Duodenal mucosa (tissue), 2 donors: ENCODE results near the gene PLEKHA7.

ENCODE experiments used
- H3K27ac ChIP-seq: one replicate; pipeline ENCODE4 v1.7.0; 2013; ENCODE audit warnings: low read depth, low read length
- H3K27me3 ChIP-seq, 2 donors: one replicate each; pipeline ENCODE4 v1.7.0; 2013; ENCODE audit warnings: low read length in 2 of 2, control low read depth in 1 of 2; ENCODE audit not compliant: insufficient read depth in 2 of 2, control insufficient read depth in 1 of 2
- H3K36me3 ChIP-seq, 2 donors: one replicate each; pipeline ENCODE4 v1.7.0; 2013; ENCODE audit warnings: low read length in 2 of 2, control low read depth in 1 of 2; ENCODE audit not compliant: insufficient read depth in 2 of 2, control insufficient read depth in 1 of 2
- H3K4me1 ChIP-seq, 2 donors: one replicate each; pipeline ENCODE4 v1.7.0; 2013; ENCODE audit warnings: low read length in 2 of 2, control low read depth in 1 of 2; ENCODE audit not compliant: insufficient read depth in 2 of 2, control insufficient read depth in 1 of 2
- H3K4me3 ChIP-seq, 2 donors: one replicate each; pipeline ENCODE4 v1.7.0; 2013; ENCODE audit warnings: low read length in 2 of 2, low read depth in 1 of 2
- H3K9ac ChIP-seq, 2 donors: one replicate each; pipeline ENCODE4 v1.7.0; 2013; ENCODE audit warnings: low read length in 2 of 2, low read depth in 1 of 2
- H3K9me3 ChIP-seq, 2 donors: one replicate each; pipeline ENCODE4 v1.7.0; 2013; ENCODE audit warnings: low read length in 2 of 2, control low read depth in 1 of 2; ENCODE audit not compliant: control insufficient read depth in 1 of 2

PLEKHA7 gene

DNA sequence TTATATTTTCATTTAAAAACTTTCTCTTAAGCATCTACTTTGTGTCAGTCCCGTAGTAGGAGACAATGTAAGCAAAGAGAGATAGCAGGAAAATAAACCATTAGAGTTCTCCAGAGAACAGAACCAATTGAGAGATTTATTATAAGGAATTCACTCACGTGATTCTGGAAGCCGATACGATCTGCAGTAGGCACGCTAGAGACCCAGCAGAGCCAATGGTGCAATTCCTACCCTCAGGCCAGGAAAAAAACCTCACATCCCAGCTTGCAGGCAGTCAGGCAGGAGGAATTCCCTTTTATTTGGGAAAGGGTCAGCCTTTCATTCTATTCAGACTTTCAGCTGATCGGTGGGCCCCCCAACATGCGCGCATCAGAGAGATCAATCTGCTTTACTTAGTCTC lies 7.3 kb upstream of the PLEKHA7 start:
- H3K27me3 ChIP-seq: no peaks in the 10 kb centered on the region
- no peak overlapping the region for H3K9ac ChIP-seq
- H3K36me3 ChIP-seq: peaks cover 6 to 7% of the 10 kb centered on the region in 2 donors
- no peak overlapping the region for H3K4me3 ChIP-seq
- no peaks in the 10 kb centered on the region for H3K9me3 ChIP-seq
- H3K27ac ChIP-seq: no peak overlapping the region
- H3K4me1 ChIP-seq: peaks cover 0 to 6% of the 10 kb centered on the region in 2 donors

DNA sequence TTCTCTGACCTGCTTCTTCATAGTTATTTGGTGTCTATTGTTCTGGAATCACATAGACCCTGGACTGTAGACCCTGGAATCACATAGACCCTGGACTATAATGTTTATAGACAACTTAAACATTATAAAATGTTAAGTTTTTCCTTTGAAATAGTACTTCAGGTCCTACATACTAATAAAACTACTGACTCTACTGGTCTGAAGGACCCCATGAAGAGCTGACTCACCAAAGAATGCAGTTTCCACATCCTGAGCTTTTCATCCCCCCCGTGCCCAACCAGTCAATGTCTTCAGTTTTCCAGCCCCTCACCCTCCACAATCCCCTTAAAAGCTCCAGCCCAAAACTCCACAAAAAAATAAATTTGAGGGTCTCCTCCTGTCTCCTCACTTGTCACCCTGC lies 6.6 kb upstream of the PLEKHA7 start:
- no peak overlapping the region for H3K9ac ChIP-seq
- H3K36me3 ChIP-seq: peaks cover 6 to 7% of the 10 kb centered on the region in 2 donors
- no peak overlapping the region for H3K27ac ChIP-seq
- H3K4me1 ChIP-seq: peaks cover under 1 to 9% of the 10 kb centered on the region in 2 donors
- H3K27me3 ChIP-seq: no peaks in the 10 kb centered on the region
- no peaks in the 10 kb centered on the region for H3K9me3 ChIP-seq
- H3K4me3 ChIP-seq: no peak overlapping the region

DNA sequence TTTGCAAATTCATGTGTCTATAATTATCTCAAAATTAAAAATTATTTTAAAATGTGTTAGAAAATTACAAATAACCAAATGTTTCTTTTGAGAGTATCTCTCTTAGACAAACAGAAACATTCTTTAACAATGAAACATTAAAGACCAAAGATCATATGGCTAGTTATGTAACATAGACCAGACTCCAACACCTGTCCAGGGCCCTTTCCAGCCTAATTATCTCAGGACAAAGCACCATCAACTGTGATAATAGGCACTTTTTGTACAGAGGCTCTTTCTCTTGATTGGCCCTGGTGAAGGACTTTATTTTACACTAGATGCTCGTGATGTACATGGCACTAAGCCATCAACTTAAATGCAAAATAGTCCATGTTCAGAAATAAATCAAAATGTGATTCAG lies 5.0 kb upstream of the PLEKHA7 start:
- Histone ChIP-seq H3K36me3 (peaks cover 6 to 7% of the 10 kb centered on the region in 2 donors), H3K27me3 (no peaks in the 10 kb centered on the region)

DNA sequence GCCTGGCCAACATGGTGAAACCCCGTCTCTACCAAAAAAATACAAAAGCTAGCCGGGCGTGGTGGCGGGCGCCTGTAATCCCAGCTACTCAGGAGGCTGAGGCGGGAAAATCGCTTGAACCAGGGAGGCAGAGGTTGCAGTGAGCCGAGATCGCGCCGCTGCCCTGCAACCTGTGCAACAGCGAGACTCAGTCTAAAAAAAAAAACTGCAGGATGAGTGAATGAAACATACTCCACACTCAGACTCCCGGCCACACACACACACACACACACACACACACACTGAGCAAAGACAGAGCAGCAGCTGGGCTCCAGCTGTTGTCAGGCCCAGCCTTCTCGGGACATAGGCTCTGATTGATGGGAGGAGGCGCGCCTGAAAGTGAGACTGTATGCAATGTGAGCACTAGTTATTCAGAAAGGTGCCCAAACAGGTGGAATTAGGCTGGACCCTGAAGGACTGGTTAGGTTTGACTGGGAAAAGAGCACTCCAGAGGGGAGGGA lies 1.5 kb upstream of the PLEKHA7 start:
- H3K27ac ChIP-seq: no peak overlapping the region
- no peaks in the 10 kb centered on the region for H3K27me3 ChIP-seq
- H3K4me3 ChIP-seq: peak overlapping the region in 1 of 2 donors; percentile 81
- H3K9ac ChIP-seq: peak overlapping the region in 1 of 2 donors; percentile 82
- H3K36me3 ChIP-seq: no peaks in the 10 kb centered on the region
- H3K4me1 ChIP-seq: peaks cover 22 to 25% of the 10 kb centered on the region in 2 donors
- no peaks in the 10 kb centered on the region for H3K9me3 ChIP-seq

More for the DNA sequence above, 5.0 kb upstream of the PLEKHA7 start:
- no peak overlapping the region for H3K4me3 ChIP-seq
- peaks cover 10 to 11% of the 10 kb centered on the region in 2 donors for H3K4me1 ChIP-seq
- H3K9me3 ChIP-seq: no peaks in the 10 kb centered on the region
- no peak overlapping the region for H3K9ac ChIP-seq
- H3K27ac ChIP-seq: no peak overlapping the region

DNA sequence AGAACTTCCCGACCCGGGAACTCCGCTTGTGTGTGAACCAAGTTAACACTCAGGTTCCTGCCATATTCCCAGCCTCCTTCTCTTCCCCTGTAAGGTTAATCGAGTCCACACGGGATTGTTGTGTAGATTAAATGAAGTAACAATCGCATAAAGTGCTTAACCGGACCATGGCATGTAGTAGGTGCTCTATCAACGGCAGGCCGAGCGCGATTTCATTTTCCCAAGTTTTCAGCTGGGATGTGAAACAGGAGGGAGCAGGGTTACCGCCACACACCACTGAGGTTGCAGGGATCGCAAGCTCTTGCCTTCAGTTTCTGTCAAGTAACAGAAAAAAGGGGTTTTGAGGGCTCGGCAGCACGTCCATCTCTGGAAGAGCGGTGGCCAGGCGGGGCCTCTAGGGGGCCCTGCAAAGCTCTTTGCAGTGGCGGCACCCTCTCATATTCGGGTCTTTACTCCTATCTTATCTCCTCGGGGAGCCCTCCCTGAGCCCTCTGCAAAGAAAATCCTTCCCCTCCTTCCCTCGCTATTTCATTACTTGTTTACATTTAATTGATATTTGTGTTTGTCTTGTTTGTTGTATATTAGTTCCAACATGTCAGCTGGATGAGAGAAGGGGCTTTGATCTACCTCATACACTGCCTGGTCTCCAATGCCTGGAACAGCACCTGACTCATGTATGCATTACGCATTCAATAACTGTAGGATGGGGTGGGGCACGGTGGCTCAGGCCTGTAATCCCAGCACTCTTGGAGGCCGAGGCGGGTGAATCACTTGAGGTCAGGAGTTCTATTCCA lies 816 bp upstream of the PLEKHA7 start:
- H3K4me1 ChIP-seq: peaks cover 22 to 25% of the 10 kb centered on the region in 2 donors
- no peaks in the 10 kb centered on the region for H3K36me3 ChIP-seq
- H3K9me3 ChIP-seq: no peaks in the 10 kb centered on the region
- peak overlapping the region; percentile 76 for H3K27ac ChIP-seq
- H3K27me3 ChIP-seq: no peaks in the 10 kb centered on the region
- H3K4me3 ChIP-seq: peak overlapping the region; percentile 79 to 81
- H3K9ac ChIP-seq: peak overlapping the region; percentile 76 to 82

DNA sequence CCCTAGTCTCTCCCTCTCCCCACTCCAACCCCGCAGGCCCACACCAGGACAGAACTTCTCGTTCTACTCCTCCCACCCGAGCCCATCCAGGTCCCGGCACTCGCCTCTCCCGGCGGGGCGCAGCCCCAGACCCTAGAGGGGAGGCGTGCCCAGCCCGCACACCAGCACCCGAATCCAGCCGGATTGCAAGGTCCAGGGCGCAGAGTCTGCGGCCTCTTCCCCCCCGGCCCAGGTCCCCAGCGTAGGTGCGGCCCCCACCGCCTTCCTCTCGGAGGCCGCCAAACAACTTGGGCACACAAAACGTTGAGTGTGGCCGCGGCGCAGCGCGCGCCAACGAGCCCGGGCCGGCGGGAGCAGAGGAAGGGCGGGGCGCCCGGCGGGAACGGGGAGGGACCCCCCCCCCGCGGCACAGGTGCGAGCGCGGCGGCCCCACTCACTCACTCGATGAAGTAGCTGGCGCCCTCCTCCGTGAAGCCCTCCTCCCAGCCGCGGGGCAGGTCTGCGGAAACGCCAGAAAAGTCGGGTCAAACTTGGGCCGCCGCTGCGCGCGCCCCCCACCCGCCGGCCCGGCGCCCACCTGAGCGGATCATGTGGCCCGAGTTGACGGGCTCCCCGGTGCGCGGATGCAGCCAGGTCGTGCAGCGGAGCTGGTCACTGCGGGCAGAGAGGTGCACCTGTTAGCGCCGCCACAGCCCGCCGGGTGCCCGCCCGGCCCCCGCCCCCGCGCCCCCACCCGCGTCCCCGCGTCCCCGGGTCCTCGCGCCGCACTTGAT lies 480 bp downstream of the PLEKHA7 start:
- H3K36me3 ChIP-seq: peaks cover 0 to 3% of the 10 kb centered on the region in 2 donors
- no peaks in the 10 kb centered on the region for H3K27me3 ChIP-seq
- H3K27ac ChIP-seq: peak overlapping the region; percentile 76
- peak overlapping the region; percentile 79 to 81 for H3K4me3 ChIP-seq
- H3K9ac ChIP-seq: peak overlapping the region; percentile 58 to 79
- no peaks in the 10 kb centered on the region for H3K9me3 ChIP-seq
- peaks cover 19 to 22% of the 10 kb centered on the region in 2 donors for H3K4me1 ChIP-seq

DNA sequence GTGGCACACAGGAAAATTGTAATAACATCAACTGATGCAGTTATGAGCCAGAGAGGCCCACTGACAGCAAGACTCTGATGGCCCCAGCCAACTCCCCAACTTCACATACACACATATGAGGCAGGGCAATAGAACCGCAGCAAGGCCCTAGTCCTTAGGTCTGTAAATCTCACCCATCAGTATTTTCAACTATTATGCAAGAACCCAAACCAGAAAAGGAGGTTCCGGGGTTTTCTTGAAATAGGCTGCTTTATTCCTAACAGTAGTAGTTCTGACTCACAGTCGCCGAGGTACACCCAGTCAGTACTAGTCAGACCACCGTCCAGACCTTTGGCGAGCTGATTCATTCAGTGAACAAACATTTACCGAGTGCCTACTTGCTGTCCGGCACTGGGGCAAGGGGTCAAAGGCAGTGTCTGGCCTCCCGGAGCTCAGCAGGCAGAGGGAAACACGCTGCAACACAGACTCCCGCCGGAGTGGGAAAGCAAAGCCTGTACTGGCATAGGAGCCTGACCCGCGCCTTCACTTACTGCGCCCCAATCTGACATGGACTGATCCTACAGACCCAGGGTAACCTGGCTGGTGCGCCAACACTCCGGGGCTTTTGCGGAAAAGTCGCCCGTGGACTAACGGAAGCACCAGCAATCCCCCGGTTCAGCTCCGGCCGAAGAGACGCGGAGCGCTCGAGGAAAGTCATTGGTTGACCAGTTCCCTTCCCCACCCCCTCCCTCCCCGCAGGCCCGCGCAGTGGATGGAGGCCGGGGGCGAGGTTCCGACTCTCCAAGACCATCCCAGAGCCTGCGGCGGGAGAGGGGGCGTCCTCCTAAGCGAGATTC lies 1.3 kb downstream of the PLEKHA7 start:
- peak overlapping the region; percentile 51 for H3K27ac ChIP-seq
- H3K36me3 ChIP-seq: peaks cover 0 to 7% of the 10 kb centered on the region in 2 donors
- peak overlapping the region; percentile 58 to 79 for H3K9ac ChIP-seq
- peak overlapping the region; percentile 79 to 81 for H3K4me3 ChIP-seq
- peaks cover 19 to 22% of the 10 kb centered on the region in 2 donors for H3K4me1 ChIP-seq
- H3K9me3 ChIP-seq: no peaks in the 10 kb centered on the region
- H3K27me3 ChIP-seq: no peaks in the 10 kb centered on the region

DNA sequence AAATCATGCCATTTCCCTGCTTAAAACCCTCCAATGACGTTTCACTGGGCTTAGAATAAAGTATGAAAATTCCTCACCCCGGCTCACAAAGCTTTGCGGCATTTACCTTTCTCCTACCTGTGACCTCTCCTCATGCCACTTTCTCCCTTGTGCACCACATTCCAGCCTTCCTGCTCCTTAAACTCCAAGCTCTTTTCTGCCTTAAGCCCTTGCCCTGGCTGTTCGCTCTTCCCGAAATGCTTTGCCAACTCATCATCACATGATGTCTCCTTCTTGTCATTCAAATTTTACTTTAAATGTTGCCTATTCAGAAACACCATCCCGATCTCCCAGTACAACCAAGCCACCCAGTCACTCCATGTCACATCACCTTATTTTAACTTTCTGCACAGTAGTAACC lies 2.0 kb downstream of the PLEKHA7 start:
- Histone ChIP-seq H3K36me3 (peaks cover 0 to 7% of the 10 kb centered on the region in 2 donors), H3K9ac (peak overlapping the region; percentile 9 to 79), H3K4me3 (peak overlapping the region; percentile 79 to 81), H3K27ac (no peak overlapping the region), H3K9me3 (no peaks in the 10 kb centered on the region), H3K4me1 (peaks cover 19 to 22% of the 10 kb centered on the region in 2 donors), H3K27me3 (no peaks in the 10 kb centered on the region)

DNA sequence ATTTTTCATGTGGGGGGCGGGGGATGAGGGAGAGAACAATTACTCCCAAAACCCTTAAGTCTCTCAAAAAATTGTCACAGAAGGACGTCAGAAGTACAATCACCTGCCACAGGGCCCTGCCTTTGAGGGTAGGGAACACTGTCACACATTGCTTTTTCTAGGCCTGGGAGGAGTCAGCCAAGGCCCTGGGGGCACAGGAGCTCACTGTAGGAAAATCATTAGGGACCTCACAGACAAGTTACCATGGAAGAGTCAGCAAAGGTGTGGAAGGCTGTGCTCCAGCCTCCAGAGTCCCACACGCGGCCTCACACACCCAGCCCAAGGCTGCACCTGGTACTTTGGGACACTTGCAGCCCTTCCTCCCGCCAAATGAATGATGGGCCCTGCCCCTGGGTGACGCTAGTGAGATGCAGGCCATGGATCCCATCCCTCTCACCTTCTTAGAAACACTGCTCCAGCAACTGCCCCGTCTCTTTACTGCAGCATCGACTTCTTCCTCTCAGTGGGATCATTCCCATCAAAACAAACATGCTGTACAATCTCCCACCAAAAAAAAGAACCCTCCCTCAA lies 3.3 kb downstream of the PLEKHA7 start:
- H3K9me3 ChIP-seq: no peaks in the 10 kb centered on the region
- H3K36me3 ChIP-seq: peaks cover 0 to 7% of the 10 kb centered on the region in 2 donors
- no peak overlapping the region for H3K9ac ChIP-seq
- H3K4me1 ChIP-seq: peaks cover 16 to 22% of the 10 kb centered on the region in 2 donors
- H3K4me3 ChIP-seq: peak overlapping the region in 1 of 2 donors; percentile 20
- no peaks in the 10 kb centered on the region for H3K27me3 ChIP-seq
- no peak overlapping the region for H3K27ac ChIP-seq
